HG03565 (cell line): Measurements from ENCODE around the gene FAM110D.

Experiments
- ATAC-seq: cut with Tn5 transposase; IDR thresholded peaks from one replicate; pipeline ENCODE4 v1.9.1; 2021; ENCODE audit warnings: mild to moderate bottlenecking, moderate library complexity; ENCODE audit not compliant: unreplicated experiment

FAM110D gene

DNA sequence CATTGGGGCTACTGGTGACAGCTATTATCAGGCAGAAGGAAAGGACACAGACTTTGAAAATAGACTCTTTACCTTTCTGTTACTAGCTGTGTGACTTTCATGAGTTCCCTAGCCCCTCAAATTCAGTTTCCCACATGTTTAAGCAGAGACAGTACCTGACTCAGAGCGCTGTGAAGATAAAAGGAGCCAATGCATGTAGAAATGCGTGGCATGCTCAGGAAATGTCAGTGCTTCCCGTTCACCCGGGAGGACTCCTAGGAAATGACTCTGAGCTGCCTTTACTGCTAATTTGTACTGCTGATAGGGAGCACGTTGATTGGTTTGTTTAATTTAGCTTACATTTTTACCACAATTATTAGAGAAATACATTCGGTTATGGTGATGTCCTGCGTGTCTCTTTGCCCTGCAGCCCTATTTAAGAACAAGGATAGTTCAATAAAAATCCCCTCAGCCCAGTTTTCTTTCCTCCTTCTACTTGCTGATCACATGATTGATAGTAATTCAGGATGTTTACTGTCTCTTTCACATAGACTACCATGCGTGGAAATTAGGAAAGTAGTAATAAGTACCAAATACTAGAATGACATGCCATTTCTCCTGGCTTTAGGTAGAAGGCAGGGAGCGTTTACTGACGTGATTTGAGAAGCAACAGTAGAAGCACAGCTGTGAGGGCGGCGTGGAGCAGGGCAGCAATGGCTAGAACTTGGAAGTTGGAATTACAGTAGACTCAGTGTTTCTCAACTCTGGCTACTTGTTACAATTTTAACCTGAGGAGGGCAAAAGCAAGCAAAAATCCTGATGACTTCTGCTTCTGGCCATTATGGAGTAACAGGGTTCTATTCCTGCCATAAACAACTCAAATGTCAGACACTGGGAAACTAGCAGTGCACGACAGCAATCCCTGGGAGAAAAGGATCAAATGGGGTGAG, 31.4 kb upstream of the FAM110D start:
- ATAC-seq, result no peak

DNA sequence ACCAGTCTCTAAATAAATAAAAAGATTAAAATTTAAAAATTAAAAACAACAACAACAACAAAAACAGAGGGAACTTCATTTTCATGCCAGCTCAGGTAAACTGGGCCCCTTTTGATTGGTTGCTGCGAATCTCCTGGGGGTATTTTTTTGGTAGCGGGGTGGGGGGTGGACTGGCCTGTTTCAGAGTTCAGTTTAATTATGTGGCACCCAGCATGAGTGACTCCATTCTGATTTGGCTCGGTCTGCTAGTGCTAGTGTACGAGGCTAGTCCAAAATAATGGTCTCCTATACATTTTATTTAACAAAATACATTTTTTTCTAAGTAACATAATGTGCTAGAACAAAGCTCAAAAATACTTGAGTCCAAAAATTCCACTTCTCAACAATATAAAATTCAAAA, 29.1 kb upstream of the FAM110D start:
- ATAC-seq, result no peak

DNA sequence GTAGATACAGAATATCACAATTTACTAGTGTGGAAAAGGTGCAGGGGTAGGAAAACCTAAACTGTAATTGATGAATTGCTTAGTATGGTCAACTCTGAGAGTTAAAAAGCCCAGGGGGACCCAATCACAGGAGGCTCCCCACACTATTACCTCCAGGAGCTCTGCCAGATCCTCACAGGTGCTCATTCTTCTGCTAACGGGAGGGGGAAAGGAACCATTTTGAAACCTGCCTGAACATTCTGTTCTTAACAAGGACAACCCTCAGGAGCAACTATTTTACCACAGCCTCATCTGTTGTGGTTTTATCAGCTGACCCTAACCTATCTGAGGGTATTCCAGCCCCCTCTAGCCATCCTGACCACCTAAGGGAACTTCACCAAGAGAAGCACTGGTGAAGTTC, 28.2 kb upstream of the FAM110D start:
- ATAC-seq, result no peak

DNA sequence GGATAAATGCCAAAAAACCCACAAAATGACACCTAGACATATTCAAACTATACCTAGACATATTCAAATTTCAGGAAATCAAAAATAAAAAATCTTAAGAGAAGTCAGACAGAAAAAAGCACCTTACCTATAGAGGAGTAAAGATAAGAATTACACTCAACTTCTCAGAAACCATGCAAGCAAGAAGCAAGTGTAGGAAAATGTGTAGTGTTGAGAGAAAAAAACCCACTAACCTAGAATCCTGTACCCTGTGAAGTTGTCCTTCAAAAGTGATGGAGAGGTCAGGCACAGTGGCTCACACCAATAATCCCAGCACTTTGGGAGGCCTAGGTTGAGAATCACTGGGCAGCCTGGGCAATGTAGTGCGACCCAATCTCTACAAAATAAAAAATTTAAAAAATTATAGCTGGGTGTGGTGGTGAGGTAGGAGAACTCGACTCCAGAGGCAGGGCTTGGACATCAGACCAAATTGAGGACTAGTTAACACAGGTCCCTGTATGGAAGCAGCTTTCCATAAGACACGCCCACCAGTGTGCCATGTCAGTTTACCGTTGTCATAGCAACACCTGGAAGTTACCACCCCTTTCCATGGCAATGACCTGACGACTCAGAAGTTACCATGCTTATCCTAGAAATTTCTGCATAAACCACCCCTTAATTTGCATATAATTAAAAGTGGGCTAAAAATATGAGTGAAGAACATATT, 26.6 kb upstream of the FAM110D start:
- ATAC-seq, result no peak

DNA sequence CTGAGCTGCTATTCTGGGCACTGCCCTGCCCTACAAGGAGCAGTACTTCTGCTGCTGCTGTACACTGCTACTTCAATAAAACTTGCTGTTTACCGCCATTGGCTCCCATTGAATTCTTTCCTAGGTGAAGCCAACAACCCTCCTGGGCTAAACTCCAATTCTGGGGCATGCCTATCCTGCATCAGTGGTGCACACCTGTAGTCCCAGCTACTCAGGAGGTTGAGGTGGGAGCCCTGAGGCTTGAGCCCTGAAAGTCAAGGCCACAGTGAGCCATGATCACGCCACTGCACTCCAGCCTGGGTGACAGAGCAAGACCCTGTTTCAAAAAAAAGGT, 26.1 kb upstream of the FAM110D start:
- ATAC-seq, result no peak

DNA sequence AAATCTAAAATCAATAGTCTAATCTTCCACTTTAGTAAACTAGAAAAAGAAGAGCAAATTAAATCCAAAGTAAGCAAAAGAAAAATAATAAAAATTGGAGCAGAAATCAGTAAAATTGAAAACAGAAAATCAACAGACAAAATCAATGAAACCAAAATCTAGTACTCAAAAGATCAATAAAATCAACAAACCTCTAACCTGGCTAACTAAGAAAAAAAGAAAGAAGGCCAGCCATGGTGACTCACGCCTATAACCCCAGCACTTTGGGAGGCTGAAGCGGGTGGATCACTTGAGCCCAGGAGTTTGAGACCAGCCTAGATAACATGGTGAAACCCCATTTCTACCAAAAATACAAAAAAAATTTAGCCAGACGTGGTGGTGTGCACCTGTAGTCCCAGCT, 24.4 kb upstream of the FAM110D start:
- ATAC-seq, result no peak

DNA sequence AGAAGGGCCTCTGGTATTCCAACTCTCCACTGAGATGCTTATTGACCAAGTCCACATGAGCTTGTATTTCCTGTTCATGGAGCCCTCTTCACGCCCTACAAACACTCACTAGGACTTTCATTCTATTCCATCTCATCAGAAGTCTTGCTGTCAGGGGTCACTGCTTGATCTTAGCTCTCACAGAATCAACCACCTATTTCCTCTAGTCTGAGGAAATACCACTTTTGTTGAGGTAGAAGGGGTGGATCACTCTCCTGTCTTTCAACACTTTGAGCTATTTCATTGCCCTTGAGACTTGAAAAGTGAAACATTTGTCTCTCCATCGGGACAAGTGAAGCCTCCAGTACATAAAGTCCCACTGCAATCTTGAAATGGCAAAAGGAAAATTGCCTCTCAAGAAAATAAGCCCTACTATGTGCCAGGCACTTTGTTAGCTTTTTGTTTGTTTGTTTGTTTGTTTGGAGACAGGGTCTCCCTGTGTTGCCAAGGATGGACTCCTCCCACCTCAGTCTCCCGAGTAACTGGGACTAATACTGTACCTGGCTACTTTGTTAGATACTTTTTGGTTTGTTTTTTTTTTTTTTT, 19.8 kb upstream of the FAM110D start:
- no peak for ATAC-seq

DNA sequence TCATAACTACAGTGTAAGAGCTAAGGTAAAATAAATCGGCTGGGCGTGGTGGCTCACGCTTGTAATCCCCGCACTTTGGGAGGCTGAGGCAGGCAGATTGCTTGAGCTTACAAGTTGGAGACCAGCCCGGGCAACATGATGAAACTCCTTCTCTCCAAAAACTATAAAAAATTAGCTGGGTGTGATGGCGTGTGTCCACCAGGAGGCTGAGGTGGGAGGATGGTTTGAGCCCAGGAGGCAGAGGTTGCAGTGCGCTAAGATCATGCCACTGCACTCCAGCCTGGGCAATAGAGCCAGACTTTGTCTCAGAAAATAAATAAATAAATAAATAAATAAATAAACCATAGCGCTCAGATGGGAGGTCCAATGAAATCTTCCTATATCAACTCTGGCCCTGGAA, 16.7 kb upstream of the FAM110D start:
- ATAC-seq, result no peak

DNA sequence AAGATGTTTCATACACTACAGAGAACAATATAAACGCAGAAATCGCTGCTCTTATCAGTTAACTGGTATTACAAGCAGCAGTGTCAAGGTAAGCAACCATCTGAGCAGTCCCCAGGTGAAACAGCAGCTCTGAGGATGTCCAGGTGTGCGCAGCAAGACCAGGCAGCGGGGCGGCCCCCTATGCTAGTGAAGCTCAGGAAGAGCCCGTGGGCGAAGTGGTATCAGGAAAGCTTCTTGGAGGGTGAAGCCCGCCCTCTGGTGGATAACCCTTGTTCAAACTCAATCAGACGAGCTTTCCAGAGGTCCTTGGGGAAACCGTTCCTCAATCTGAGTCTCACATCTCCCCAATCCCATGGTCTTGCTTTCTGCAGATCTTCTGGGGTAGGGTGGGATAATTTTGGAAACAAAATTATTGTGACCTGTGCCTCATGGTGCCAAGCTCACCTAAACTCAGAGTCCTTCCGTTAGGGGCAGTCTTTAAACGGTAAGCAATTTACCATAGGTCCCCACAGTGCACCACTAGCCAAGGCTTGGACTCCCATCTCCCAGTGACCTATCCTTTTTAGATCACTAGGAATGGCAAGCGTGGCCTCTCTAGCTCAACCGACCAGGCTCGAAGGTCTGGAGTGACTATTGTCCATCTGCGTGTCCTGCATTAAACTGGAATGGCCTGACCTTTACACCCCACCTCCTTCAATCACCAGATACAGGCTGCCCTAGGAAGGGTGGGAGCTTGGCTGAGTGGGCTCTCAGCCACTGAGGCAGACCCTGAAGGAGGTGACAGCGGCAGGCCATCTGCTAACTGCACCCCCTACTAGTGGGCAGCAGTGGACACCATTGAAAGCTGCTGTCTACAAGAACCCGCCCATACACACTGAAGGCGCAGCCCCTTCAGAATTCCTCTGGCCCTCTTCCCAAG, 13.6 kb upstream of the FAM110D start:
- ATAC-seq, result no peak

DNA sequence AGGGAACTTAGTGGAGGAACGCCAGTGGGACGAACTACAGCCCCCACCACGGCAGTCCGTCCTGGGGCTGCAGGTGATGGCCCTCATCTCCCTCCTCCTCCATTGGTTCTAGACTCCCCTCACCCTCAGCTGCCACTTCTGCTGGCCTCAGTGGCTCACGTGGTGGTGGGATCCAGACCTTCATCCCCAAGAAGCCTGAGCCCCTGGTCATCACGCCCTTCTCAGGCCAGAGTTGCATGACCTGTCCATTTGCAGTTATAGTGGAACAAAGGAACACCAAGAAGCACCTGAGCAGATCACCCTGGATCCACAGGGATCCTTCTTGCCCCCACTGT, 13.0 kb upstream of the FAM110D start:
- ATAC-seq, result no peak

DNA sequence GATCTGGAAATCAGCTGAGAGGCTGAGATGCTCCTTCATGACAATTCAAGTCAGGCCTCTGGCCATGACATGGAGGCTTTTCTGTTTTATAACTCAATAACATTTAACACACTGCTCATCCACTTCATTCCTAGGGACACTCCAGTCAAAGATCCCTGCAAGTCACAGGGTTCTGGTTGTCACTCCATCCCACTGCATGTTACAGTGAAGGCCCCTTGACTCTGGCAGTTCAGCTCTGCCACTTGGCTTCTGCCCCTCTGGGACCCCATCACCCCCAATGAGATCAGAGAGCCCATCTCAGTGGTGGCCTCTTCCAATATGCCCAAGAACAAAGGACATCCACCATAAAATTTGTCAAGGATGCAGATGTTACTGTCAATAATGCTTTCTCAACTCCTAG, 10.0 kb upstream of the FAM110D start:
- no peak for ATAC-seq

DNA sequence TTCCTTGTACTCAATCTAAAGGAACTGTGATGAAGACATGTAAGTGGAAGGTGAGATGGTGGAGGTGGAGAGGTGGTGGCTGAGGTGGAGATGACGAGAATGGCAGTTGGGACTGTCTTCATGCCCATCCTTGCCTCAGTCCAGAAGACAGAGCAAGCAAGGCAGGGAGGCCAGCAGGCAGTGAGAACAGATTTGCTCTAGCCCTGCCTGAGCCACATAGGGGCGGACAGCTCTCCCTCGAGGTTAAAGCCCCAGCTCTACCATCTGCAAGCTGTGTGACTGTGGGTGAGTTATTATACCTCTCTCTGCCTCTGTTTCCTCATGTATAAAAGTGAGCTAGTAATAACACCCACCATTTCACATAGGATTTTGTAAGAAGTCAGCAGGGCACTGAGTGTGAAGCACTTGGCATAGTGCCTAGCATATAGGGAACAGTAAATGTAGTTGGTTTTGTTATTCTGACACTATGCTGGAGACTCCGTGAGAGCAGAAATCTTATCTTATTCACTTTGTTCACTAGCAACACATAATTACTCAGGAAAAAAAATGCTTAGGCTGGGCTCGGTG, 4.8 kb upstream of the FAM110D start:
- ATAC-seq, result no peak

DNA sequence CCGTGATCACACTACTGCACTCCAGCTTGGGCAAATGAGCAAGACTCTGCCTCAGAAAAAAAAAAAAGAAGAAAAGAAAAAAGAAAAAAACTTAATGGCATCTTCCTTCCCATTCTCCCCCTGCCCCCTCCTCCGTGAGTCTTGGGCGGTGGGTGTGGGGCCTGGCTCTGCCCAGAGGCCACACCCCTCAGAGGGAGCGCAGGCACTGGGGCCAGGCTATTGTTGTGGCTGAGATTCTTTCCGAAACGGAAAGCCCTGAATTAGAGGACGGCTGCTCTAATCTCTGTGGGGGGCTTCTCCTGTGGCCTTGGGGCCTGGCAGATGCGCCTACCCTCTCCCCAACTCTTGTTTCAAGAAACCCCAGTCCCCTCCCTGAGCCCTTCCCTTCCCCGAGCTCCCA, 4.1 kb upstream of the FAM110D start:
- no peak for ATAC-seq

DNA sequence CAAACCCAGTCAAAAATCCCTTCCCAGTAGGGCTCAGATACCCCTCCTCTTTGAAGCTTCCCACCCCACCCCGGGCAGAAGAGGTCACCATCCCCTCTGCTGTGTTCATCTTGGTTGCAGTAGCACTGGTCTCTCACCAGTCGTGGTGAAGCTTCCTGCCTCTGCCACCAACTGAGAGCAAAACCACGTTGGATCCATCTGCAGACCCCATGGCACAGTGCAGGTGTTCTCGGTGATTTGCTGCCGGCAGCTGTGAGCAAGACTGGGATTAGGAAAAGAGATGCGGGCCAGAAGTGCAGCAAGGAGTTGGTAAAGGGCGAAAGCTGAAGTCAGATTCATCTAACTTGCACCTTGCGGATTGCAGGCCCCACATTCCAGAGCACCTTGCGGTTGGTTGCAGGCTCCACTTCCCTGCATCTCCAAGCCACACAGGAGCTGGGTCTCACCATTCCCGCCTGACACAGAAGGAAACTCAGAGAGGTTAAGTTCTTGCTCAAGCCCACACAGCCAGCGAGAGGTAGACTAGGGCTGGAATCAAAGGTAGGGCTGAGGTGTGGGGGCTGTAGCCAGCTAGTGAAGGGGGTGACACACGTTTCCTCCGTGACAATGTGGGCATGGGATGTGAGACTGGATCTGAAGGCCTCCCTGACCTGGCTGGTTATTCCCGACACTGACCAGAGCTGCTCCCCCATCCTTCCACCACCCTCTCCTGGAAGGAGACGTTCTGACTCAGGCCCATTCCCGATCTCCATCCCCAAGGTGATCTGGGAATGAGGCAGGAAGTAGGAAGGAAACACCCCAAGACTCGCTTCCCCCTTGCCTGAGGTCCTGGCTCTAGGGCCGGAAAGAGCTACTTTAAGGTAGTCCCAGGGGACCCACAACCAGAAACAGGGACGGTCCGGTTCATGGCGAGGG, 3.3 kb upstream of the FAM110D start:
- no peak for ATAC-seq

DNA sequence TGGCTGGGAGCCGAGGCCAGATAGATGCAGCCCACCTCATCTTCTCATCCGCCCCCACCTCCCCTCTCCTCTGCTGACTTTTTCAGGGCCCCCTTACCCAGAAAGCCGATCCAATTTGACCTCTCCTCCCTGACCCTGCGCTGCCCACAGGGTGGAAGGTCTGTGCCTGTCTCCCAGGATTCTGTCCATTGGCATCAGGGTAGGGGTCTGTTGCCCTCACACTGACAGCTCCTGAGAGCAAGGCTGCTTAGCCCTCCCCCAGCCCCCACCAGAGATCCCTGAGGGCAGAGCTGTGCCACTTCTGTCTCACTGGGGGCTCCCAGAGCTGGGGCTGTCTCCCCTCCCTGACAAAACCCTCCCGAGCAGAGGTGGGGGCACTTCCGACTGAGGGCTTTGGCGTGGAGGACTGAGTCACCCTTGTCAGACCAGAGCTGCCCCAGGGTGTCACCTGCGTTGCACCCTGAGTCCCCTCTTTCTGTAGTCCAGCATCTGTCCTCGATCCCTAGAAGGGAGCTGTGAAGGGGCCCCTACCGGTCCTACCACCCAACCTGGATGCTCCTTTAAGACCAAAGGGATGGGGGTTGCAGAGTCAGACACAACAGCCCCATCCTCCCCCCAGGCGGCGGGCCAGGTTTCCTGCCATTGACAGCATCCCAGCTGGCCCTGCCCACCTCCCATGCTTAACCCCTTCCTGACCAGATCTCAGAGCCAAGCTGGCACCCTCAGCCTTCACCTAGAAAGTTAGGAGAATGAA, 2.4 kb upstream of the FAM110D start:
- ATAC-seq, result no peak

DNA sequence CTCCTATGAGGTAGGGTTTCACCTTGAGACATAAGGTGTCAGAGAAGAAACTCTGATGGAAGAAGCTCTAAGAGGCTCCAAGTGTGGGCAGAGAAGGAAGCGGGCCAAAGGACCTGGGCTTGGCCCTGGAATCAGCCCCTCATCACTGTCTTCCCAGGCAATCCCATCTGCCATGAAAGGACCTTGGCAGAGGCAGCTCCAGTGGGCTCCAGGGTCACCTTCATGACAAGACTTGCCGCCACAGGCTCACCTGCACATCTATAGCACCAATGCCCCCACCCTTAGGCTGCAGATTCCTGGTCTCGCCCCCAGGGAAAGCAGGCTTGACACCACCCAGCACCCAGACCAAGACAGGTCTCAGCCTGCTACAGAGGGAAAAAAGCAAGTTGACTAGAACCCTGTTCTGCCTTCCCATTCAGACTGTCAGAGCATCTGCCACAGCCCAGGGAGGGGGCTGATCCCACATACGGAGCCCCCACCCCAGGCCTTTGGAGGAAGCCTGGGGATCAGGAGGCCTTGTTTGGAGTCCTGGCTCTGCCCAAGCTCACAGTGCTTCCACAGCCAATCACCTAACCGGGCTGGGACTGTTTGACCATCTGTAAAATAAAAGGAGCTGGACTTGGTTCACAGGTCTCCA, 490 bp upstream of the FAM110D start:
- ATAC-seq, result no peak

DNA sequence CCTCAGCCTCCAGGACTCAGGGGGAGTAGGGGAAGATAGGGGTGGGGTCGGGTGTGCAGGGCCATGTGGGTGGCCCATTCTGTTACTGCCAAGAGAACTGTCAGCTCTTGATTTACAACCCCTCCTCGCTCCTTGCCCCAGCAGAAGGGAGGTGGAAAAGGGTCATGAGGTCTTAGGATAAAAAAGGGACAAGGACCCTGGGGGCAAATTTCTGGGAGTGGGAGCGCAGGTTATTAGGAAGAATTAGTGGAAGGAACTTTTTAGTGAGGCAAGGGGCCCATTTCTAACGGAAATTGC, 812 bp downstream of the FAM110D start:
- ATAC-seq, result no peak

DNA sequence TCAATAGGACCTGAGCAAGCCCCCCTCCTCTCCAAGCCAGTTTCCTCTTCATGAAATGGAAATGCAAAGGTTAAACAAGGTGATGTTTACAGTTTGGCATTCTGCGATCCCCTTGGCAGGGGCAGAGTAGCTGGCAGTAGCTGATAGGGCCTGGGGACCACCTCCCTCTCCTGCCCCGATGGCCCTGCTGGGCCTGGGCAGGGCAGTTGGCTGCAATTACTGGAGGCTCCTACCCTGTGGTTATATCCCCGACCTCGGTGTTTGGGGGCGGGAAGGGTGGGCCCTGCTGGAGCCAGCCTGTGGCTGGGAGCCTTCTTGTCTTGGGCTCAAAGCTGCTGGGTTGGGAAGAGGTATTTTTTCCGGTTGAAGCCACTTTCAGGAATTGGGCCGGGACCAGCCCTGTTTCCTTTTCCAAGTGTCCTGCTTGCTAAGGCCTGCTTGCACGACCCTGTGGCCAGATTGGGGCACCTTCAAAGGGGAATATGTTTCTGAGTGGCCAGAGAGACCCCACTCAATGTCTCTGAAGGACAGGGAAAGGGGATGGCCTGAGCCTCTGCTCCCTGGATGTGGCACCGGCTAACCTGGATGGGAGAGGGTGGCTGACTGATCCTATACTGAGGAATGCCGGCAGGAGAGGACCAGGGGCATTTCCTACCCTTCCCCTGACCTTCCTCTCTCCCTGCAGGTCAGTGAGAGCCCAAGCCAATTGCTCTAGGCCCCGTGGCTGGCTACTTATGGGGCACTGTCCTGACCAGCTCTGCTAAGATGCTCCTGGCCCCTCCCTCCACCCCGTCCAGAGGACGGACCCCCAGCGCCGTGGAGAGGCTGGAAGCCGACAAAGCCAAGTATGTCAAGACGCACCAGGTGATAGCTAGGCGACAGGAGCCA, 1.9 kb downstream of the FAM110D start:
- ATAC-seq, result no peak
